CD4-positive, alpha-beta T cell treated with Interleukin-6 for 4 hours (primary cell): Measurements from ENCODE around the gene PPM1L.
"Not testable (repeated sequence)": the region's sequence is repeated elsewhere in the genome, so short reads cannot be mapped to it uniquely, and the experiment has no call there.

ENCODE experiments used
- DNase-seq: peaks from one replicate; pipeline ENCODE4 v3.0.0-alpha.2; 2020; ENCODE audit warnings: mixed read lengths

Gene PPM1L

GRCh38 chr3:160992712-160993111 is 236.7 kb downstream of the PPM1L start:
- no peak for DNase-seq

- no peak for DNase-seq
These were observed 240.8 kb downstream of the PPM1L start for GRCh38 chr3:160996811-160997210.

- no peak for DNase-seq
These were observed 242.6 kb downstream of the PPM1L start for GRCh38 chr3:160998581-160998980.

GRCh38 chr3:160999274-160999673 is 243.2 kb downstream of the PPM1L start:
- no peak for DNase-seq

GRCh38 chr3:161008086-161008485 is 252.1 kb downstream of the PPM1L start:
- no peak for DNase-seq

GRCh38 chr3:161010151-161010550 is 254.1 kb downstream of the PPM1L start:
- DNase-seq = not testable (repeated sequence)

- no peak for DNase-seq
These were observed 259.1 kb downstream of the PPM1L start for GRCh38 chr3:161014843-161015749.

GRCh38 chr3:161016417-161017313 is 260.6 kb downstream of the PPM1L start:
- DNase-seq = no peak

GRCh38 chr3:161017971-161018370 is 261.9 kb downstream of the PPM1L start:
- DNase-seq = no peak

- no peak for DNase-seq
These were observed 264.2 kb downstream of the PPM1L start for GRCh38 chr3:161020256-161020655.

- DNase-seq = no peak
These were observed 269.9 kb downstream of the PPM1L start for GRCh38 chr3:161025911-161026310.

- no peak for DNase-seq
These were observed 270.8 kb downstream of the PPM1L start for GRCh38 chr3:161026612-161027510.

GRCh38 chr3:161028555-161029153 is 272.6 kb downstream of the PPM1L start:
- DNase-seq = no peak

- DNase-seq = no peak
These were observed 275.1 kb downstream of the PPM1L start for GRCh38 chr3:161031134-161031533.

GRCh38 chr3:161034913-161035550 is 279.0 kb downstream of the PPM1L start:
- not testable (repeated sequence) for DNase-seq

- no peak for DNase-seq
These were observed 279.7 kb downstream of the PPM1L start for GRCh38 chr3:161035711-161036110.

- no peak for DNase-seq
These were observed 282.7 kb downstream of the PPM1L start for GRCh38 chr3:161038725-161039124.

- DNase-seq = no peak
These were observed 286.0 kb downstream of the PPM1L start for GRCh38 chr3:161042023-161042501.

GRCh38 chr3:161043336-161044035 is 287.5 kb downstream of the PPM1L start:
- DNase-seq = no peak

GRCh38 chr3:161049683-161050248 is 293.7 kb downstream of the PPM1L start:
- DNase-seq = no peak
